K562 (cell line): Measurements from ENCODE around the gene EWSR1. TPM values are rescaled to one million over a fixed set of nuclear protein-coding genes. Genes with fewer than 3 reads are reported as not detected.

Source experiments
- ATAC-seq: fragments of 200-7000 bp; cut with Tn5 transposase; 3 replicates; pipeline ENCODE4 v1.9.1; 2020; ENCODE audit warnings: moderate library complexity
- BruUV-seq: library from RNA; stranded (reverse); fragments of 400-500 nt; replicated peaks from 2 replicates; lab custom pipeline; 2021; lab: Mats Ljungman, UMichigan
- CTCF ChIA-PET: fragments of 300-600 bp; formaldehyde crosslinking; extraction: SDS; loops from one replicate; lab custom pipeline; 2021; ENCODE audit warnings: low intra/inter-chr PET ratio; lab: Yijun Ruan, JAX
- POLR2A ChIA-PET: fragments of 300-600, 350-650 bp; sonication (Branson Sonifier 250); formaldehyde crosslinking; extraction: SDS; loops from one replicate; lab custom pipeline; 2021; ENCODE audit warnings: antibody characterized with exemption, inconsistent platforms; lab: Yijun Ruan, JAX
- DNase-seq, 4 experiments: peaks; one replicate each; pipeline versions ENCODE4 v3.0.0 to v3.0.0-alpha.2; 2011 to 2018; ENCODE audit warnings: low spot score in 3 of 4, mixed read lengths in 3 of 4; ENCODE audit errors: extremely low read depth in 1 of 4
- FAIRE-seq: peaks from 2 replicates; lab custom pipeline; 2011; peaks lifted over from hg19 to GRCh38; lab: Jason Lieb, UNC
- H2AFZ ChIP-seq: 2 replicates; pipeline ENCODE4 v1.6.0; 2011; ENCODE audit warnings: low read depth, low read length, control low read depth, inconsistent platforms
- H3K27ac ChIP-seq: fragments of 200-600 bp; 3 replicates; pipeline ENCODE4 v1.8.0; 2011; ENCODE audit warnings: low read depth, mild to moderate bottlenecking, control low read depth, inconsistent platforms, low read length, moderate library complexity, mixed read lengths; ENCODE audit errors: extremely low read depth
- H3K27me3 ChIP-seq, 2 experiments: fragments of 300-600 bp in 1 of 2; 2 replicates in 1 of 2; 3 replicates in 1 of 2; pipeline versions ENCODE4 v1.6.0 to v1.8.0; 2011; ENCODE audit warnings: inconsistent platforms in 2 of 2, low read length in 2 of 2, mild to moderate bottlenecking in 1 of 2, mixed read lengths in 1 of 2, moderate library complexity in 1 of 2; ENCODE audit not compliant: control insufficient read depth in 2 of 2, insufficient read depth in 2 of 2
- H3K36me3 ChIP-seq: fragments of 300-600 bp; 3 replicates; pipeline ENCODE4 v1.8.0; 2011; ENCODE audit warnings: mild to moderate bottlenecking, low read length, inconsistent platforms; ENCODE audit not compliant: control insufficient read depth, insufficient read depth
- H3K4me1 ChIP-seq, 2 experiments: fragments of 200-600 bp in 1 of 2; replicated peaks in 1 of 2; 2 replicates in 1 of 2; 3 replicates in 1 of 2; pipeline versions ENCODE4 v1.5.1 to v1.8.0; 2011; ENCODE audit warnings: inconsistent platforms in 2 of 2, low read length in 2 of 2, mild to moderate bottlenecking in 1 of 2, mixed read lengths in 1 of 2, moderate library complexity in 1 of 2; ENCODE audit not compliant: control insufficient read depth in 2 of 2, insufficient read depth in 2 of 2
- H3K4me2 ChIP-seq: 2 replicates; pipeline ENCODE4 v1.6.1; 2011; ENCODE audit warnings: low read length, control low read depth, inconsistent platforms, mixed read lengths; ENCODE audit not compliant: insufficient read depth
- H3K4me3 ChIP-seq: fragments of 200-600 bp; sonication (generic), shearing (Covaris generic); 2 replicates; pipeline ENCODE4 v1.5.1; 2016; ENCODE audit warnings: control low read depth, inconsistent platforms
- H3K79me2 ChIP-seq: fragments of 200-600 bp; 3 replicates; pipeline ENCODE4 v1.8.0; 2011; ENCODE audit warnings: low read length, inconsistent platforms; ENCODE audit not compliant: control insufficient read depth, insufficient read depth
- H3K9ac ChIP-seq, 2 experiments: 2 replicates each; pipeline versions ENCODE4 v1.6.0 to v1.6.1; 2011; ENCODE audit warnings: low read depth in 2 of 2, low read length in 2 of 2, control low read depth in 1 of 2, inconsistent platforms in 1 of 2, mild to moderate bottlenecking in 1 of 2, mixed read lengths in 1 of 2; ENCODE audit not compliant: insufficient read depth in 1 of 2
- H3K9me1 ChIP-seq: one replicate; pipeline ENCODE4 v1.6.0; 2011; ENCODE audit warnings: inconsistent platforms, mild to moderate bottlenecking, low read length, moderate library complexity; ENCODE audit not compliant: control insufficient read depth, insufficient read depth
- H3K9me3 ChIP-seq: replicated peaks from 2 replicates; pipeline ENCODE4 v1.5.1; 2011; ENCODE audit warnings: low read depth, low read length, inconsistent platforms; ENCODE audit not compliant: control insufficient read depth, insufficient read depth
- H4K20me1 ChIP-seq: replicated peaks from 2 replicates; pipeline ENCODE4 v1.6.1; 2011; ENCODE audit warnings: low read length, inconsistent platforms, mixed read lengths; ENCODE audit not compliant: control insufficient read depth, insufficient read depth
- ESRRB ChIP-seq: fragments of 250-450 bp; sonication (Bioruptor Pico); IDR thresholded peaks from 2 replicates; pipeline ENCODE4 v1.5.0; 2020; ENCODE audit warnings: mild to moderate bottlenecking, moderate library complexity, borderline replicate concordance
- MED1 ChIP-seq: sonication (generic); formaldehyde crosslinking; IDR thresholded peaks from 2 replicates; pipeline ENCODE4 v1.8.1; 2023; ENCODE audit warnings: missing genetic modification reagents, borderline replicate concordance
- MIER1 ChIP-seq: fragments of 450-650 bp; IDR thresholded peaks from 2 replicates; pipeline ENCODE4 v1.6.1; 2016; ENCODE audit warnings: antibody characterized with exemption, mild to moderate bottlenecking, low read depth
- NR4A1 ChIP-seq, 2 experiments: fragments of 250-450 bp in 1 of 2; fragments of 450-650 bp in 1 of 2; sonication (Bioruptor Pico) in 1 of 2; IDR thresholded peaks; 2 replicates each; pipeline versions ENCODE4 v1.4.0 to v1.6.1; 2016 to 2020; ENCODE audit warnings: mild to moderate bottlenecking in 2 of 2, missing compliant biosample characterization in 1 of 2, missing genetic modification characterization in 1 of 2, moderate library complexity in 1 of 2
- POLR3A ChIP-seq: IDR thresholded peaks from 2 replicates; pipeline ENCODE4 v1.6.1; 2011; ENCODE audit warnings: borderline replicate concordance, mild to moderate bottlenecking, moderate library complexity; ENCODE audit not compliant: insufficient read length, insufficient read depth; ENCODE audit errors: extremely low read depth
- TARDBP ChIP-seq: fragments of 450-650 bp; IDR thresholded peaks from 2 replicates; pipeline ENCODE4 v1.6.1; 2016
- ZFP36 ChIP-seq: fragments of 150-350 bp; IDR thresholded peaks from 2 replicates; pipeline ENCODE4 v1.6.1; 2018; ENCODE audit warnings: low read length, low read depth; ENCODE audit not compliant: partially characterized antibody
- ZNF282 ChIP-seq: sonication (generic); formaldehyde crosslinking; IDR thresholded peaks from 2 replicates; pipeline ENCODE4 v1.8.1; 2023; ENCODE audit warnings: missing genetic modification reagents
- ZNF407 ChIP-seq: fragments of 450-650 bp; IDR thresholded peaks from 2 replicates; pipeline ENCODE4 v1.6.1; 2016; ENCODE audit warnings: low read depth
- WGBS: fragments of 100-300 bp; shearing (Covaris generic); methylation state at CpG from one replicate; pipeline ENCODE4 v1.1.6; 2016; ENCODE audit warnings: low coverage, mixed read lengths; ENCODE audit not compliant: insufficient coverage; ENCODE audit errors: missing lambda C conversion rate; 5-methylcytosine and 5-hydroxymethylcytosine counted together
- in situ Hi-C: fragments of 300-500 bp; cut with MboI; formaldehyde crosslinking; loops from 4 replicates; pipeline ENCODE4 v1.15.0; 2018; ENCODE audit warnings: inconsistent platforms, mixed read lengths
- intact Hi-C: fragments of 100-400 bp; cut with micrococcal nuclease; formaldehyde crosslinking; loops from 2 replicates; pipeline ENCODE4 v1.14.2; 2022
- polyA plus RNA-seq, 8 experiments: library from polyadenylated mRNA; depleted of rRNA in 4 of 8; stranded (reverse) in 5 of 8; unstranded in 3 of 8; fragments of >200 nt; fragmentation: Nextera tagmentation in 2 of 8; fragmentation: Illumina TruSeq in 1 of 8; extraction: Ambion mirVana in 2 of 8; extraction: Trizol in 1 of 8; gene quantifications; 2 replicates each; pipeline versions ENCODE4 v1.2.1 to v1.2.3, GENCODE V29; 2011 to 2014; ENCODE audit warnings: inconsistent platforms in 1 of 8, missing spikeins in 1 of 8
- total RNA-seq, 7 experiments: library from RNA; depleted of rRNA in 6 of 7; stranded (reverse); fragments of >200 nt in 6 of 7; fragmentation: Illumina TruSeq in 2 of 7; extraction: Trizol in 2 of 7; gene quantifications; 2 replicates each; pipeline versions ENCODE4 v1.2.1 to v1.2.3, GENCODE V29; 2011 to 2021; ENCODE audit warnings: low replicate concordance in 1 of 7
- TF ChIP-seq, protein P1 (sequence below): fragments of 250-450 bp; sonication (Bioruptor Pico); IDR thresholded peaks from 2 replicates; pipeline ENCODE4 v1.9.0; 2021; ENCODE audit warnings: mild to moderate bottlenecking, inconsistent platforms

EWSR1 gene
- total and polyA plus RNA-seq, 9 of the 15 experiments (the other 6 are each of a cell fraction or from before 2014, with no cell fraction given), result 83.3 to 450 (median 239) TPM

- no peak overlapping the region for H3K4me2 ChIP-seq
- ChIA-PET CTCF (no interaction called here), POLR2A (no interaction called here)
- H3K79me2 ChIP-seq, result no peaks in the 10 kb centered on the region
- no peak overlapping the region for H2AFZ ChIP-seq
- no peaks in the 10 kb centered on the region for H3K9me1 ChIP-seq
- no peaks in the 10 kb centered on the region for H4K20me1 ChIP-seq
- DNase-seq (no peak), FAIRE-seq (no peak), ATAC-seq (no peak)
- peaks cover 0 to 10% of the 10 kb centered on the region in 2 experiments; a peak in 2 of 5 replicates for H3K4me1 ChIP-seq
- no peak overlapping the region for H3K4me3 ChIP-seq
- no peak overlapping the region for H3K9ac ChIP-seq
- intact Hi-C loops (no loop called here), in situ Hi-C loops (no loop called here)
- WGBS, result 91% methylated on average over 16 of the region's 34 CpGs
- peaks cover 35% of the 10 kb centered on the region; the same call in 2 of the 3 replicates for H3K36me3 ChIP-seq
- H3K9me3 ChIP-seq, result no peaks in the 10 kb centered on the region
- no peak overlapping the region for H3K27ac ChIP-seq
- BruUV-seq, result no TSS peak
- no peaks in the 10 kb centered on the region for H3K27me3 ChIP-seq
- TF ChIP-seq POLR3A (no peak), TARDBP (no peak), ZNF407 (no peak), NR4A1 (CRISPR knock-in tag; IDR thresholded peaks at IDR 0.05) (no peak), NR4A1 (tag; IDR thresholded peaks at IDR 0.05) (no peak), ESRRB (no peak), MIER1 (no peak), MED1 (no peak), ZFP36 (no peak), ZNF282 (CRISPR knock-in tag) (no peak)
- TF ChIP-seq, protein P1, sequence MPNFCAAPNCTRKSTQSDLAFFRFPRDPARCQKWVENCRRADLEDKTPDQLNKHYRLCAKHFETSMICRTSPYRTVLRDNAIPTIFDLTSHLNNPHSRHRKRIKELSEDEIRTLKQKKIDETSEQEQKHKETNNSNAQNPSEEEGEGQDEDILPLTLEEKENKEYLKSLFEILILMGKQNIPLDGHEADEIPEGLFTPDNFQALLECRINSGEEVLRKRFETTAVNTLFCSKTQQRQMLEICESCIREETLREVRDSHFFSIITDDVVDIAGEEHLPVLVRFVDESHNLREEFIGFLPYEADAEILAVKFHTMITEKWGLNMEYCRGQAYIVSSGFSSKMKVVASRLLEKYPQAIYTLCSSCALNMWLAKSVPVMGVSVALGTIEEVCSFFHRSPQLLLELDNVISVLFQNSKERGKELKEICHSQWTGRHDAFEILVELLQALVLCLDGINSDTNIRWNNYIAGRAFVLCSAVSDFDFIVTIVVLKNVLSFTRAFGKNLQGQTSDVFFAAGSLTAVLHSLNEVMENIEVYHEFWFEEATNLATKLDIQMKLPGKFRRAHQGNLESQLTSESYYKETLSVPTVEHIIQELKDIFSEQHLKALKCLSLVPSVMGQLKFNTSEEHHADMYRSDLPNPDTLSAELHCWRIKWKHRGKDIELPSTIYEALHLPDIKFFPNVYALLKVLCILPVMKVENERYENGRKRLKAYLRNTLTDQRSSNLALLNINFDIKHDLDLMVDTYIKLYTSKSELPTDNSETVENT (CRISPR knock-in tag), result no peak
These were observed 60.8 kb downstream of the EWSR1 start for GRCh38 chr22:29328566-29329500.
